Activated CD8-positive, alpha-beta memory T cell treated with anti-CD3 and anti-CD28 coated beads, Interleukin-2, amount 50 U/mL, for 4 hours (primary cell): Measurements from ENCODE around the gene CAPN15.
A peak's percentile ranks its signal among the peaks of the same experiment; 100 is the strongest.
"Not testable (repeated sequence)": the region's sequence is repeated elsewhere in the genome, so short reads cannot be mapped to it uniquely, and the experiment has no call there.

ENCODE experiments used
- DNase-seq: peaks from one replicate; pipeline ENCODE4 v3.0.0-alpha.2; 2020

The CAPN15 gene

DNA sequence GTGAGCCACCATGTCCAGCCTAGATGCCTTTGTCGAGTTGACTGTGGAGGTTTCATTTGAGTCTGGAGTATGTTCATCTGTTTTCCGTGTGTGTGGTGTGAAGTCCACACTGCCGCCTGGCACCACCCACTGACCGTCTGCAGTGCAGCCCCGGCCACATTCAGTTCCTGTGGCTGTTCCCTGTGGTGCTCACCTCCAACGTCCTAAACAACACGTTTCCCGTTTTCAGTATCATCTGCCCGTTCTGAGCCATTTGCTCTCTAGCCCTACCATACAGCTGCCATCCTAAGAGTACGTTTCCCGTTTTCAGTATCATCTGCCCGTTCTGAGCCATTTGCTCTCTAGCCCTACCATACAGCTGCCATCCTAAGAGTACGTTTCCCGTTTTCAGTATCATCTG, 20.0 kb upstream of the CAPN15 start:
- DNase-seq = not testable (repeated sequence)

DNA sequence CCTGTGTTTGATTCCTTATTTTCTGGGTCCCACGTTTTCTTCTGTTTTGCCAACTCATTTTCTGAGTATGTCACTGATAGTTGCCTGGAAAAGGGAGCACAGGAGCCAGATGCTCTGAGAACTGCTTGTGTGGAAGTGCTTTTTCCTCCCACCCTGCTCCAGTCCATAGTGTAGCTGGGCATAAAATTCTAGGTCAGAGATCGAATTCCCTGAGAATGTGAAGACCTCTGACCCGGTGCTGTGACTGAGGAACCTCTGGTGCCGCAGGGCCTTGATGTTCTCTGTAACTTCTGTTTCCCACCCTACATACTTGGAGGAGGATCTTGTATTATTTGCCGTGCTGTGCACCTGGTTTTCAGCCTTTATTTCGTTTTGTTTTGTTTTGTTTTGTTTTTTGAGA, 19.5 kb upstream of the CAPN15 start:
- no peak for DNase-seq

DNA sequence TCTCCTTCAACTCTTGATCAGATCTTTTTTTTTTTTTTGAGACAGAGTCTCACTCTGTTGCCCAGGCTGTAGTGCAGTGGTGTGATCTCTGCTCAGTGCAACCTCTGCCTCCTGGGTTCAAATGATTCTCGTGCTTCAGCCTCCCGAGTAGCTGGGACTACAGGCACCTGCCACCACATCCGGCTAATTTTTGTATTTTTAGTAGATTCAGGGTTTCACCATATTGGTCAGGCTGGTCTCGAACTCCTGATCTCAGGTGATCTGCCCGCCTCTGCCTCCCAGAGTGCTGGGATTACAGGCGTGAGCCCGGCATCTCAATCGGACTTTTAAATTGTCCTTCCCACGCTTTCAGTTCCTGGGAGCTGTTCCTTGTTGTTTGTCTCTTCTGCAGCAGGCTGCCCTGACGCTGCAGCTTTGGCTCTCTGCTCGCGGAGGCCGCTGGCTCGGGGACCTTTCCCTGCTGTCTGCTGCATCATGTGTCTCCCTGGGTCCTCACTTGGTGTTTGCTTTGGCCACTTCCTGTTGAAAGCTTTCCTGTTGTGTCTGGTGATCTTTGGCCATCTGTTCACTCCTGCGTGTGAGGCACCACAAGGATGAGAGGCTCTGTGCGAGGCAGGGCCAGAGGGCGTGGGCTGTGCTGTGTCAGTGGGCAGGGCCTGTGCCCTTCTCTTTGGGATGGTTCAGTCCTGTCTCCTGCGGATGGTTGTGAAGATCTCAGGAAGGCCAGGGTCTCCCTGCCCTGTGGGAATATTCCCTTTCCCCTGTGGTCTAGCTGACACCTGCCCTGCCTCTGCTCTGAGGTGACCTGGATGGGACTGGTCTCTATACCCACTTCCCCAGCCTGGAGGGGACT, 18.4 kb upstream of the CAPN15 start:
- DNase-seq = no peak

DNA sequence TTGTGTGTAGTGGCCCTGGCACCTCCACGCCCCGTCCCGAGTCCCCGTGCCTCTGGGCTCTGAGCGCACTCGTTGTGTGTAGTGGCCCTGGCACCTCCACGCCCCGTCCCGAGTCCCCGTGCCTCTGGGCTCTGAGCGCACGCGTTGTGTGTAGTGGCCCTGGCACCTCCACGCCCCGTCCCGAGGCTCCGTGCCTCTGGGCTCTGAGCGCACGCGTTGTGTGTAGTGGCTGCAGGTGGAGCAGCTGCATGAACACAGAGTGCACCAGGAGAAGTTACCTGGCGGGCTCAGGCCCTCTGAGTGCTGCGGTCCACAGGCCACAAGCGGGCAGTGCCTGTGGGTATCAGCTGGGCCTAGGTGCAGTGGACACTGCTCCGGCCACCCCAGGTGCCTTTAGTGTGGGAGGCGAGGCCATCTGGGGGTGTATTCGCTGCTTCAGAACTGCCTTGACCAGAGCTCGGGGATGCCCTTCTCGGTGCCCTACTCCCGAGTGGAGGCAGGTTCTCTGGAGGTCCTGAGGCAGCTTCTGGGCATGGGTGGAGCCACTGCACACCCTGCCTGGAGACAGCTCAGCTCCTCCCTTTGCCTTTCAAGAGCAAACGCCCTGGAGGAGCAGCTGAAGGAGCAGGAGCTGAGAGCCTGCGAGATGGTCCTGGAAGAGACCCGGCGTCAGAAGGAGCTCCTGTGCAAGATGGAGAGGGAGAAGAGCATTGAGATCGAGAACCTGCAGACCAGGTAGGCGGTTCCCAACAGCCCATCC, 17.3 kb upstream of the CAPN15 start:
- DNase-seq = no peak

DNA sequence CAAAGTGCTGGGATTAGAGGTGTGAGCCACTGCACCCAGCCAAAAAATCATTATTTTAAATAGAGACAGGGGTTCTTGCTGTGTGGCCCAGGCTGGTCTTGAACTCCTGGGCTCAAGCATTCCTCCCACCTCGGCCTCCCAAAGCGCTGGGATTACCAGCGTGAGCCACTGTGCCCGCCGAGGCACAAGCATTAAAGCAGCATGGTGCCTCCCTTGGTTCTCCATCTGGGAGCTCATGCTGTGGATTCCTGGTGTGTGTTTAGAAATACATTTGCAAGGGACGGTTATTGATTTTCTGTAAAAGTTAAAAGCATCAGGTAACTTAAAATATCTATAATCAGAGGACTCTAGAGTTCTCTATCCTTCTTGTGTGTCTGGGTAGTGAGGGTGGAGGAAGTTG, 14.7 kb upstream of the CAPN15 start:
- DNase-seq = no peak

DNA sequence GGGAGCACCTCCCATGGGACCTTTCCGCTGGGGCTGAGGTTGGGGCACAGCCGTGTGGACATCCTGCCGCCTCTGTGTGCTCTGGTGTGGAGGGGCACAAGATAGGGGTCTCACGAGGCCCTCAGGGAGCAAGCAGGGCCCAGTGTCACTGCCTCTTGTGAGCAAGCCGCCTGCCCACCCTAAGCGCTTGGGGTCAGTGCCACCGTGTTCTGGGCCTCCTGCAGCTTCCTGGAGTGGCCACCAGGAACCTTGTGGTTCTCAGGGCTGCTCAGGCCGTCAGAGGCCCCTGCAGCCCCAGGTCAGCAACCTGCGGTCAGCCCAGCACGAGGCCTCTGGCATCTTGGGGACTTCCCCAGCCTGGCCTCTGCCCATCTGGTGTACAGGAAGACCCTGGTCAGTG, 13.6 kb upstream of the CAPN15 start:
- DNase-seq = no peak

DNA sequence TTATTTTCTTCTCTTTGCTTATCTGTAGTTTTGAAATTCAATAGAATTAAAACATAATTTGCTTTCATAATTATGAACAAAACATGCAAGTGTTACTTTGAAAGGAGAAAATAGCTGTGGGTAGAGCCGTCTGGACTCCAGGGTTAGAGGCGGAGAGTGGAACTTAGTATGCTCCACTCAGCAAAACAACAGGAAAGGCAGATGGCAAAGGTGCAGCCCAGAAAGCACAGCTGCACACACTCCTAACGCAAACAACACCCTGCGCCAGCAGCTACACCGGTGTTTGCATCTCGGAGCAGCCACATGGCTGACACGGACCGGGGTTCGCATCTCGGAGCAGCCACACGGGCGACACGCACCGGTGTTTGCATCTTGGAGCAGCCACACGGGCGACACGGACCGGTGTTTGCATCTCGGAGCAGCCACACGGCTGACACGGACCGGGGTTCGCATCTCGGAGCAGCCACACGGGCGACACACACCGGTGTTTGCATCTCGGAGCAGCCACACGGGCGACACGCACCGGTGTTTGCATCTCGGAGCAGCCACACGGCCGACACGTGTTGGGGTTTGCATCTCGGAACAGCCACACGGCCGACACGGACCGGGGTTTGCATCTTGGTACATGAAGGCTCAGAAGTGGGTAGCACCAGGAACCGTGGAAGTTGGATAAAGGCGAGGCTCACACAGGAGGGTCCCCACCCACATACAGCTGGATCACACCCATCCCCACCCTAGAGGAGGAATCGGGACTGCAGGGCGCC, 12.2 kb upstream of the CAPN15 start:
- DNase-seq = no peak

DNA sequence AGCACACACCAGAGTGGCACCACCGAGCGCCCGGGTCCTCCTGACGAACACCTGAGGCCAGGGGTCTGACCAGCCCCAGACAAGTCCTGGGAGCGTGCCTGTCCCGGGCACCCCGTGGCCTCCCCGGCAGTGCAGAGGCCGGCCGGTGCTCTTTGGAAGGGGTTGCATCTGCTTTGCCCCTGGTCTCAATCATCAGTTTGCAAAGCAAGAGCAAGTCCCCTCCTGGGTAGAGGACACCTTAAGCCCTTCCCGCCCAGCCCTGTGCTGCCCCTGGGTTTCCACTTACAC, 11.6 kb upstream of the CAPN15 start:
- DNase-seq = no peak

DNA sequence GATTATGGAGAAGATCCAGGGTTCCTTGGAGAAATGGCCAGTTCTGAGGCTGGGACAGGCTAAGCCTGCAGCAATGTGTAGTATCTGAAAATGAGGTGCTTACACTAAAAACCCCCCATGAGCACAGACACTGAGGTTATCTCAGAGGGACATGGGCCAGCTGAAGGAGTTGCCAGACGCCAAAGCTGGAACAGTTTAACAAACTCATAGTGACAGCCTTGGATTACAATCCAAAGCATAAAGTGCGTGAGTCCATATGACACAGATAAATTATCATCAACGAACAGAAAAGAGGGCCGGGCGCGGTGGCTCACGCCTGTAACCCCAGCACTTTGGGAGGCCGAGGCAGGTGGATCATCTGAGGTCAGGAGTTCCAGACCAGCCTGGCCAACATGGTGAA, 11.2 kb upstream of the CAPN15 start:
- no peak for DNase-seq

DNA sequence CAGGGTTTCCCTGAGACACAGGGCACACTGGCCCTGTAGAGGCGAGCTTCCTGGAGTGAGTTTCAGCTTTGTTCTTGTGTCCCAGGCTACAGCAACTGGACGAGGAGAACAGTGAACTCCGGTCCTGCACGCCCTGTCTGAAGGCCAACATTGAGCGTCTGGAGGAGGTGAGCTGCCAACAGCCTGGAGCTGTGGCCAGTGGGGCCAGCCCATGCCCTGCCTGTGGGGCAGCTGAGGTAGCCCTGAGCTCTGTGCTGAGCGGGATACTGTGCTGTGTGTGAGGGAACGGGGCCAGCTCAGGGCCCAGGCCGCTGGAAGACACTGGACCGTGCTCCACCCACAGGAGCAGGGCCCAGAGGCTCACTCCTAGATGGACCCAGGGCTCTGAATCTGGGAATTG, 8.7 kb upstream of the CAPN15 start:
- no peak for DNase-seq

DNA sequence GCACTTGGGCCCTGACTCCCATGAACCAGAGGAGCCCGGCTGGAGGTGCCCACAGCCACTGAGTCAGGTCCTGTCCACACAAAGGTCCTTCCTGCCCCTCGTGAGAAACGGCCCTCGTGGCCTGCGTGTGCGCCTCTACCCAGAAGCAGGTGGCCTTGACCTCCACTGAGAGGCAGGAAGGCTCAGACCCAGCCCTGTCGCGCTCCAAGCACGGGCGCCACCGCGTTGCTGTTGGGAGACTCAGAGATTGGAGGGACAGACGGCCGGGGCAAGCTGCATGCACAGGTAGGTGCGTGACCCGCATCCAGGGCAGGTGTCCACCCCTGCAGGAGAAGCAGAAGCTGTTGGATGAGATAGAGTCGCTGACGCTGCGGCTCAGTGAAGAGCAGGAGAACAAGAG, 8.1 kb upstream of the CAPN15 start:
- DNase-seq = no peak

DNA sequence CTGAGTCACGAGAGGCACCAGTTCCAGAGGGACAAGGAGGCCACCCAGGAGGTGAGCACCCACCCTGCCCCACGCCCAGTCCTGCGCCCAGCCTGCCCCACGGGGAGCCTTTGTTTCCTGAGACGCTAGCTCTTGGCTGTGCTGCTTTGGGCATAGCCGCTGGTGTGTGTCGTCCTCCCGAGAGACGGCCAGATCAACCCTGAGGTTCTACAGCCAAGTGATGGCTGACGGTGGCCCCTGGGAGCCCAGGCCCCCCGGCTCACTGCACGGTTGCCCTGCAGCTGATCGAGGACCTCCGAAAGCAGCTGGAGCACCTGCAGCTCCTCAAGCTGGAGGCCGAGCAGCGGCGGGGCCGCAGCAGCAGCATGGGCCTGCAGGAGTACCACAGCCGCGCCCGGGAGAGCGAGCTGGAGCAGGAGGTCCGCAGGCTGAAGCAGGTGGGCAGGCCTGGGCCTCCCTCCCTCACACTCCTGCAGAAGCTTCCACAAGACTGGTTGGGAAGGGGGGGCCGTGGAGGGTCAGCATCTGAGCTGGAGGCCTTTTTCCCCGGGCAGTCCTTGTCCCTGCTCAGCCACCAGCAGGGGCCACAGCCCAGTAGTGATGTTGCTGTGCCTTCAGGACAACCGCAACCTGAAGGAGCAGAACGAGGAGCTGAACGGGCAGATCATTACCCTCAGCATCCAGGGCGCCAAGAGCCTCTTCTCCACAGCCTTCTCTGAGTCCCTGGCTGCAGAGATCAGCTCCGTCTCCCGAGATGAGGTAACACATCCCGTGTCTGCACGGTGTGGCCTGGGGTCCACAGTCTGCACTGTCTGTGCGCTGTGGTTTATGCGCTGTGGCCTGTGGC, 7.4 kb upstream of the CAPN15 start:
- DNase-seq = no peak

DNA sequence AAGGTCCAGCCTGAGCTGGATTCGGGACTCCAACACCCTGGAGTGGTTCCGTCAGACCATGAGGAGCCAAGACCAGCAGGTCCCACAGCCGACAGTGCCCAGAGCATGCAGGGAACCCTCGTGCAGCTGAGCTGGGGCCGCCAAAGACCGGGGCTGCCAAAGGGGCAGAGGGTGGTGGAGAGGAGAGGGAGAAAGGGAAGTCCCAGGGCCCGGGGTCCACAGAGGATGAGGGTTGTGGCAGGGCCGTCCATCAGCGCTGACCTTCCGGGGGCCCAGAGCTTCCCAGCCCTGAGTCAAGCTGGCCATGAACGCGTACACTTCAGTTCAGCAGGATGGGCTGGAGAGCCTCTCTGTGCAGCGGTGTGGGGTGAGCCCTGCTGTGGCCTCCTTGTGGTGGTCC, 6.7 kb upstream of the CAPN15 start:
- DNase-seq = peak; percentile 15

DNA sequence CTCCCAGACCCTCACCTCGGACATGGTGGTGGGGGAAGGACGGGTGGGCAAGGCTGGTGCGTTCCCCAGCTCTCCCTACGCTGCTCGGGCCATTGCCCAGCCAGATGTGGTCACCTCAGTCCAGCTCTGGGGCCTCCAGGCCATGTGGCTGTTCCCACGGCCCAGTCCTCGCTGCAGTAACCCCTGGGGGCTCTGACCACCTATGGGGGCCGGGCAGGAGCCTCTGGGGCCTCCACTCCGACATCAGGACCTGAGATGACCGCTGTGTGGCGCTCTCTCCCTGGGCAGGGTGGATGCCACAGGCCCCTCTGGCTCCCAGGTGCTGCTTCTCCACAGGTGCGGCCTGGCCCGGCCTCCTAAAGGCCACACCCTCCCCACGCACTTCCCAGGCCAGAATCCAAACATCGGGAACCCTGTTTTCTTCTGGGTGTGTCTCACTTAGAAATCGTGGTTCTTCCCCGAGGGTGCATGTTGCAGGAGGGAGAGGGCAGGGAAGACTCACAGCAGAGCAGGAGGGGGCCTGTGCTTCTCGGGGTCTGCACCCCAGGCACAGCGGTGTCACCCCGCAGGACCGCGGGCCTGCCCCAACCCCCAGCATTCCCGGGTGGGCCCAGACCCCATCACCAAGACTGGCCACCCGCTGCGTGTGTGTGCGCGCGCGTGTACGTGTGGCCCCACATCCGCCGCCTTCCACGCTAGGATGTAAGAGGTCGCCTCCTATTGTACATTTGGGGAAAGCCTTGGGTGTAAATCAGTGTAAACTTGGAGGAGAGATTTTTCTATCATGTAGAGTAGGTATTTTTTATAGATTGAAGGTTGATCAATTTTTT, 5.9 kb upstream of the CAPN15 start:
- DNase-seq = peak; percentile 16

DNA sequence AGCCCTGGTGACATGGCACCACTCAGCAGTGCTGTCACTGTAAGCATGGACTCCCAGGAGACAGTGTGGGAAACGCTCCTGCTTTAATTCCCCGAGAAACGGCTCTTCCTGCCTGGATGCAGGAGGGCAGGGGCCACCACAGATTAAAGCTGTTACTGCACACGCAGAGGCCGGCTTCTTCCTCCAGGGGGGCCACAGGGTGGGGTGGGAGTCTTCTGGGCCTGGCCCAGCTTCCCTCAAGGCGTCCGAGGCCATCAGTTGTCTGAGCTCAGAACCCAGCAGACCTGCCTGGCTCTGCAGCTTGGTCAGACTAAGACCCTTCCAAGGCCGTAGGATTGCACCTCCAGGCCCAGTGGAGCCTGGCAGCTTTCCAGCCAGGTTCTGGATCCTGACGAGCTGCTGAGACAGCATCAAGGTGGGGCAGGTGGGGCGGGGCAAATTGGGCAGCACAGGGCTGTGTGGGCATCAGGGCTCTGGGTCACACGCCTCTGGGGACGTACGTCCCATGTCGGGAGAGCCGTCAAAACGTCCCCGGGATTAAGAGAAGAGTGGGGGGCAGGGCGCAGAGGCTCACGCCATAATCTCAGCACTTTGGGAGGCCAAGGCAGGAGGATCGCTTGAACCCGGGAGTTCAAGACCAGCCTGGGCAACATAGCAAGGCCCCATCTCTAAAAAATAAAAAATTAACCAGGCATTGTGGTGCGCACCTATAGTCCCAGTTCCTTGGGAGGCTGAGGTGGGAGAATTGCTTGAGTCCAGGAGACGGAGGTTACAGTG, 5.0 kb upstream of the CAPN15 start:
- peak; percentile 15 for DNase-seq

DNA sequence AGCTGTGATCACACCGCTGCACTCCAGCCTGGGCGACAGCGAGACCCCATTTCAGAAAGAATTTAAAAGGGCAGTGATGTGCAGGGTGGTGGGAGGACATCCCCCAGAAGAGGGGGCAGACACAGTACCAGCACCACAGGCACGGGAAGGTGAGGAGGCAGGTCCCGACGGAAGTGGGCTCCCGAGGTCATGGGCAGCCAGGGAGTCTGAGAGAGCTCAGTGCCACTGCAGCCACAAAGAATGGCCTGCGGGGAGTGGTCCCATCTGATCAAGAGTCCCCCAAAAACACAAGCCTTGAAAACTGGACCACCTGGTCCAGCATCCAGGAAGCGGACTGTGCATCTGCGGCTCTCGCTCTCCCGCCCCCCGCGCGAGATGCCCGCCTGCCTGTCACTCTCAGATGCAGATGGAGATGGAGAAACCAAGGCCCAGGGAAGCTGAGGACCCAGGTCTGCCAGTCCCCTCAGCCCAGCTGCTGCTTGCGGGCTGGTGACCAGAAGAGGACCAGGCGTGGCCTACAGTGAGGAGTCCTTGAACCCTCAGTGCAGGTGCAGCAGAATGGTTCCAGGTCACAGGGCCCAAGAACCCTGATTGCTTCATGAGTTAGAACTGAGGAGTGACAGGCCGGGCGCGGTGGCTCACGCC, 4.3 kb upstream of the CAPN15 start:
- peak; percentile 14 for DNase-seq

DNA sequence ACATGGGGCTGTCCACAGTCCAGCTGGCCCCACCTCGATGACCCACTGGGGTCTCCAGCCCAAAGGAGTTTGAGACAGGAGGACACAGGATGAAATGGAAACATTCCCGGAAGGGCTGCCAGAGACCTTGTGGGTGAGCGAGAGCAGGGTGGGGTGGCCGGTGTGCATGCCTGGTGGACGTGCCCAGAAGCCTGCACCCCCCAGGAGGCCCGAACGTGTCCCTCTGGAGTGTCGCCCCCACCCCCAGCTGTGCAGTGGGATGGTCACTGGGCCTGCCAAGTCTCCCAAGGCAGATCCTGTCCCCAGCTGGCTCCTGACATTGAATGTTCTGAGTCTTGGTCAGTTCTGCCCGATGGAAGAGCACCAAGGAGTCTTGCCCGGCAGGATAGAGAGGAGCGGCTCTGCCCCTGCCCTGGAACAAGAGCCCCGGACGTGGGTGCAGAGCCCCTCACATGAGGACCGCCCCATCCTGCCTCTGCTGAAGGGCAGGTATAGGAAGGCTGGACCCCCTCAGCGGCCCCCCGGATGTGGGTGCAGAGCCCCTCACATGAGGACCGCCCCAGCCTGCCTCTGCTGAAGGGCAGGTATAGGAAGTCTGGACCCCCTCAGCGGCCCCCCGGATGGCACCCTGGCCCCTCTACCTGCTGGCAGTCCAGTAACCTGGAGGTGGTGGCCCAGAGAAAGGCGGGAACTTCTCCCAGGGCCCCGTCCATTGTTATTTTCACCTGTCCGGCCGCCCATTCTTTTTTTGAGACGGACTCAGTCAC, 3.1 kb upstream of the CAPN15 start:
- DNase-seq = no peak

DNA sequence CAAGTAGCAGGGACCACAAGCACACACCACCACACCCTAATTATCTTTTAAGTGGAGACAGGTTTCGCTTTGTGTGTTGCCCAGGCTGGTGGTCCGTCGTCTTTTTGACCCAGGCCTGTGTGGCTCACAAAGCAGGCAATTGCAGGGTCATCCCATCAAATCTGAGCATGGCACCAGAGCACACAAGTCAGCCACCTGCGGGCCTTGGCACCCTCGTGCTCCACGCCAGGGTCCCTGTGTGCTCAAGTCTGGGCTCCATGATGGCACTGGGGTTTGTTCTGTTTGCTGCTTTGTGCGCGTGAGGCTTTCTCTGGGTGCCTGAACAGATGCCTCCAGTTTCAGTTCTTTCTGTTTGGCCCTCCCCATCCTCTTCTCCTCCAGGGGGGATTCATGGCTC, 2.4 kb upstream of the CAPN15 start:
- no peak for DNase-seq

DNA sequence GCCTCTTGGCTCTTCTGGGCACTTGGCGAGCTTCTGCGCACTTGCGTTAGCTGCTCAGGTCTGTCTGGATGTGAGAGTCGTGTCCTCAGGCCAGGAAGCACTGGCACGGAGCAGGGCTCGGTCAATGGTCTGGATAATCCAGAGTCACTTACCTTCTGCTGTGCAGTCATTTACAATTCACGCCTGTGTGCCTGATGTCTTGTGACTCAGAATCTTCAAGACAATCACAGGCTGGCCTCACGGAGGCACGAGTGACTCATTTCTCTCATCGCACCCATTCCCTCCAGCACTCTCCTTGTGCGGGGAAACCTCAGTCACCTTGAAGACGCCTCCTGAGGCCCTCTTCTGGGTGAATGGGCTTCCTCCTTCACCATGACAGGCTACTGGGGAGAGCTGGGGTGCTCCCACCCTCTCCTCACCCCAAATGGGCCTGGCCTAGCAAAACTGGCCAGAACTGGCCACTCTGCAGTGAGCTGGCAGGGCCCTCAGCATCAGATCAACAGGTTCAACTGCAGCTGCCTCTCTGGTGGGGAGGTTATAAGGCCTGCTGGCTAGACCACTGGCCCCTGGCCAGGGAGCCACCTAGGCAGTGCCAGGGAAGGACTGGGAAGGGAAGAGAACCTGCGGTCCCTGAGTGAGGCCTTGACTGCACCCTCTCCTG, 1.9 kb upstream of the CAPN15 start:
- DNase-seq = peak; percentile 64
